Suprapubic skin (tissue), 4 donors: ENCODE data around the gene MRPL1. TPM values are rescaled to one million over a fixed set of nuclear protein-coding genes. Genes with fewer than 3 reads are reported as not detected.

Experiments
- DNase-seq, 2 donors: peaks; one replicate each; pipeline ENCODE4 v3.0.0-alpha.2; 2019; ENCODE audit warnings: low spot score in 2 of 2
- H3K27ac ChIP-seq: fragments of 200-600 bp; sonication (generic); one replicate; pipeline ENCODE4 v1.5.1; 2019
- H3K27me3 ChIP-seq: fragments of 200-600 bp; sonication (generic); one replicate; pipeline ENCODE4 v1.5.1; 2019
- H3K36me3 ChIP-seq: fragments of 200-600 bp; sonication (generic); one replicate; pipeline ENCODE4 v1.5.1; 2019
- H3K4me1 ChIP-seq: fragments of 200-600 bp; sonication (generic); one replicate; pipeline ENCODE4 v1.5.1; 2019
- H3K4me3 ChIP-seq: fragments of 200-600 bp; sonication (generic); one replicate; pipeline ENCODE4 v1.5.1; 2019; ENCODE audit warnings: mild to moderate bottlenecking
- H3K9me3 ChIP-seq: fragments of 200-600 bp; sonication (generic); one replicate; pipeline ENCODE4 v1.5.1; 2019
- EP300 ChIP-seq: sonication (generic); formaldehyde crosslinking; IDR thresholded peaks from one replicate; pipeline ENCODE4 v1.6.1; 2017; ENCODE audit warnings: antibody characterized with exemption
- POLR2A ChIP-seq, 2 donors: fragments of 450-650 bp; IDR thresholded peaks; one replicate each; pipeline ENCODE4 v1.6.1; 2017; ENCODE audit warnings: antibody characterized with exemption in 2 of 2, mild to moderate bottlenecking in 2 of 2, moderate library complexity in 2 of 2
- POLR2AphosphoS5 ChIP-seq, 3 donors: sonication (generic); formaldehyde crosslinking; IDR thresholded peaks; one replicate each; pipeline ENCODE4 v1.6.1; 2017; ENCODE audit warnings: antibody characterized with exemption in 3 of 3
- WGBS: methylation state at CpG from one replicate; pipeline ENCODE4 v1.1.5; 2018; 5-methylcytosine and 5-hydroxymethylcytosine counted together
- total RNA-seq, 4 donors: library from RNA; depleted of rRNA; stranded (reverse); fragments of >200 nt; gene quantifications; one replicate each; pipeline ENCODE4 v1.1.0, GENCODE V29; 2016
- TF ChIP-seq, protein P1 (sequence below), 2 donors: fragments of 200-600 bp in 1 of 2; fragments of 450-650 bp in 1 of 2; sonication (generic) in 1 of 2; IDR thresholded peaks; one replicate each; pipeline ENCODE4 v1.5.1; 2016 to 2019; ENCODE audit warnings: antibody characterized with exemption in 2 of 2, mild to moderate bottlenecking in 1 of 2, moderate library complexity in 1 of 2

MRPL1 gene
- total RNA-seq, 4 donors from 2014 or later = 13.2 to 28.2 (median 15.6) TPM

DNA sequence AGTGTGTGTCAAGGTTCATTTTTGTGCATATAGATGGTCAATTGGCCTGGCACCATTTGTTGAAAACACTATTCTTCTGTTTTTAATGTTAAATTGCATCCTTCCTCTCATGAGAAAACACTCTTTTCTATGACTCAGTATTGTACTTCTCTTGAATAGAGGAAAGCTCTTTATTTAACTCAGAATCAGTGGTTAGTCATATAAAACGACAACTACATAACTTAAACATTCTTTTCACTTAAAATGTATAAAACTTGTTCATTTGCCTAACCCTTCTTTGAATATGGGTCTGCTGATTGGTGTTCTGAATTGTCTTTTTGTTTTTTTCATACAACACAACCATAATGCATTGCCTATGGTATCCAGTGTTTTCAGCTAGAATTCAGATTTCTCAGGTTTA is 17.2 kb upstream of the MRPL1 start:
- DNase-seq = no peak
- no peaks in the 10 kb centered on the region for H3K36me3 ChIP-seq
- H3K9me3 ChIP-seq = no peaks in the 10 kb centered on the region
- no peaks in the 10 kb centered on the region for H3K4me1 ChIP-seq
- no peak overlapping the region for H3K4me3 ChIP-seq
- H3K27ac ChIP-seq = no peak overlapping the region
- H3K27me3 ChIP-seq = no peaks in the 10 kb centered on the region
- 68% methylated on average over 1 of the region's 1 CpG for WGBS
- TF ChIP-seq, protein P1, sequence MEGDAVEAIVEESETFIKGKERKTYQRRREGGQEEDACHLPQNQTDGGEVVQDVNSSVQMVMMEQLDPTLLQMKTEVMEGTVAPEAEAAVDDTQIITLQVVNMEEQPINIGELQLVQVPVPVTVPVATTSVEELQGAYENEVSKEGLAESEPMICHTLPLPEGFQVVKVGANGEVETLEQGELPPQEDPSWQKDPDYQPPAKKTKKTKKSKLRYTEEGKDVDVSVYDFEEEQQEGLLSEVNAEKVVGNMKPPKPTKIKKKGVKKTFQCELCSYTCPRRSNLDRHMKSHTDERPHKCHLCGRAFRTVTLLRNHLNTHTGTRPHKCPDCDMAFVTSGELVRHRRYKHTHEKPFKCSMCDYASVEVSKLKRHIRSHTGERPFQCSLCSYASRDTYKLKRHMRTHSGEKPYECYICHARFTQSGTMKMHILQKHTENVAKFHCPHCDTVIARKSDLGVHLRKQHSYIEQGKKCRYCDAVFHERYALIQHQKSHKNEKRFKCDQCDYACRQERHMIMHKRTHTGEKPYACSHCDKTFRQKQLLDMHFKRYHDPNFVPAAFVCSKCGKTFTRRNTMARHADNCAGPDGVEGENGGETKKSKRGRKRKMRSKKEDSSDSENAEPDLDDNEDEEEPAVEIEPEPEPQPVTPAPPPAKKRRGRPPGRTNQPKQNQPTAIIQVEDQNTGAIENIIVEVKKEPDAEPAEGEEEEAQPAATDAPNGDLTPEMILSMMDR (IDR thresholded peaks at IDR 0.05) = no peak
- TF ChIP-seq POLR2AphosphoS5 (IDR thresholded peaks at IDR 0.05) (no peak), EP300 (no peak), POLR2A (IDR thresholded peaks at IDR 0.05) (no peak)

DNA sequence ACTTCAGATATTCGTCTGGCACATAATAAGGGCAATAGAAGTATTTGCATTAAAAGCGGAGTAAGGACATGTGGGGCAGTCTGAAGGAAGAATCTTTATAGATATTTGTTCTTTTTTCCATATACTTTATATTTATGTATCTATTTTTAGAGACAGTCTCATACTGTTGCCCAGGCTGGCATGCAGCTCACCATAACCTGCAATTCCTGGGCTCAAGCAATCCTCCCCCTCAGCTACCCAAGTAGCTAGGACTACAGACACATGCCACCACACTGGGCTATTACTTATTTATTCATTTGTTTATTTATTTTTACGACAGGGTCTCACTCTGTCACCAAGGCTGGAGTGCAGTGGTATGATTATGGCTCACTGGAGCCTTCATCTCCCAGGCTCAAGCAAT is 16.7 kb upstream of the MRPL1 start:
- Histone ChIP-seq H3K9me3 (no peaks in the 10 kb centered on the region), H3K4me3 (no peak overlapping the region), H3K36me3 (no peaks in the 10 kb centered on the region), H3K4me1 (no peaks in the 10 kb centered on the region), H3K27me3 (no peaks in the 10 kb centered on the region), H3K27ac (no peak overlapping the region)
- TF ChIP-seq, protein P1 (IDR thresholded peaks at IDR 0.05) = no peak
- TF ChIP-seq POLR2A (IDR thresholded peaks at IDR 0.05) (no peak), EP300 (no peak), POLR2AphosphoS5 (IDR thresholded peaks at IDR 0.05) (no peak)
- DNase-seq = no peak
- WGBS = 95% methylated on average over 3 of the region's 3 CpGs

DNA sequence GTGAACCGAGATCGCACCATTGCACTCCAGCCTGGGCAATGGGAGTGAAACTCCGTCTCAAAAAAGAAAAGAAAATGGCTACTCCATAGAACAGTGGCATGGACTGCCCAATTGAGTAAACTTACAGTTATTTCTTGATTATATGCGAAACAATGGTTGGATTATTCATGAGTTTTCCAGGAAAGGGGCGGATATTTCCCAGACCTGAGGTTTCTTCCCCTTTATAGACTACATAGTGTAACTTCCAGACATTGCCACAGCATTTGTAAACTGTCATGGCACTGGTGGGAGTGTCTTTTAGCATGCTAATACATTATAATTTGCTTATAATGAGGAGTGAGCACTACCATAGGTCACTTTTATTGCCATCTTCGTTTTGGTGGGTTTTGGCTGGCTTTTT is 14.1 kb upstream of the MRPL1 start:
- WGBS = 97% methylated on average over 6 of the region's 6 CpGs

DNA sequence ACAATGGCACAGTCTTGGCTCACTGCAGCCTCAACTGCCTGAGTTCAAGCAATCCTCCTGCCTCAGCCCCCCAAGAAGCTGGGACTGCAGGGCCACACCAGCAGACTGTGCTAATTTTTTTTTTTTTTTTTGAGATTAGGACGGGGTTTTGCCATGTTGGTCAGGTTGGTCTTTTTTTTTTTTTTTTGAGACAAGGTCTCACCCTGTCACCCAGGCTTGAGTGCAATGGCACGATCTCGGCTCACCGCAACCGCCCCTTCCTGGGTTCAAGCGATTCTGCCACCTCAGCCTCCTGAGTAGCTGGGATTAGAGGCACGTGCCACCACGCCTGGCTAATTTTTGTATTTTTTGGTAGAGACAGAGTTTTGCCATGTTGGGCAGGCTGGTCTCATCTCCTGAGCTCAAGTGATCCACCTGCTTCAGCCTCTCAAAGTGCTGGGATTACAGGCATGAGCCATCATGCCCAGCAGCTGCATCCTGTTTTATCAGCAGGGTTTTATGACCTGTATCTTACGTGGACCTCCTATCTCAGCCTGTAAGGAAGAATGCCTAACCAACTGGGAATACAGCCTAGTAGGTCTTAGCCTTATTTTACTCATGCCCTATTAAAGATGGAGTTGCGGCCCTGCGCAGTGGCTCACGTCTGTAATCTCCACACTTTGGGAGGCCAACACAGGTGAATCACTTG is 13.2 kb upstream of the MRPL1 start:
- TF ChIP-seq POLR2AphosphoS5 (IDR thresholded peaks at IDR 0.05) = no peak
- TF ChIP-seq POLR2A (IDR thresholded peaks at IDR 0.05) = no peak
- TF ChIP-seq, protein P1 (IDR thresholded peaks at IDR 0.05) = no peak
- TF ChIP-seq EP300 = no peak
- Histone ChIP-seq H3K9me3 (no peaks in the 10 kb centered on the region), H3K4me1 (no peaks in the 10 kb centered on the region), H3K4me3 (no peak overlapping the region), H3K27ac (no peak overlapping the region), H3K27me3 (no peaks in the 10 kb centered on the region), H3K36me3 (no peaks in the 10 kb centered on the region)
- no peak for DNase-seq
- WGBS = 88% methylated on average over 12 of the region's 12 CpGs

More for the DNA sequence above, 14.1 kb upstream of the MRPL1 start:
- Histone ChIP-seq H3K4me3 (no peak overlapping the region), H3K27me3 (no peaks in the 10 kb centered on the region), H3K9me3 (no peaks in the 10 kb centered on the region), H3K27ac (no peak overlapping the region), H3K4me1 (no peaks in the 10 kb centered on the region), H3K36me3 (no peaks in the 10 kb centered on the region)
- no peak for DNase-seq
- TF ChIP-seq POLR2A (IDR thresholded peaks at IDR 0.05) (no peak), EP300 (no peak), POLR2AphosphoS5 (IDR thresholded peaks at IDR 0.05) (no peak)
- TF ChIP-seq, protein P1 (IDR thresholded peaks at IDR 0.05) = no peak

DNA sequence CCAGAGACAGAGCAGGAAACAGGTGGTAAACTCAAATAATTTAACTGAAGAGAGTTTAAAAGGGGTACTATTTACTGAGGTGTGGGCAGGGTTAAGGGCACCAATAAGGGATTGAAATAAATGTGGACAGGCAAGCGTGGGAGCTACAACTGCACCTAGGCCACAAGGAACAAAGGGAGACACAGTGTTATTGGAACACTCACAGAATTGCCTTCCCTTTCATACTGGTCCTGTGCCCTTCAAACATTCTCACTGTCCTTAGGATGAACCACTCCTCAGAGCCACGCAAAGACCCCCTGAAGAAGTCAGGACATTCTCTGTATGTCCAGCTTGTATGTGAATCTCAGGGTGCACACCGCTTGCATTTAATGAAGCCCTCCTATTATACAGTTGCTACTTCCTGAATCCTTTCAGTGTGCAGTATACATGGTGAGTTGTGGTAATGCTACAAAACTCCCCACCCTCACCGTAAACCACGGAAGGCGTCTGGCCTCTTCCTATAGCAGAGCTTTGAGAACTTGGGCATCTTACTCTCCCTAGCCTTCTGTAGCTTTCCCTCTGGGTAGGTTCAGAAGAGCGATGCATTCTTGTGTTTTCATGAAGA is 9.6 kb upstream of the MRPL1 start:
- WGBS = 69% methylated on average over 7 of the region's 7 CpGs
- Histone ChIP-seq H3K4me3 (no peak overlapping the region), H3K9me3 (no peaks in the 10 kb centered on the region), H3K36me3 (no peaks in the 10 kb centered on the region), H3K27me3 (no peaks in the 10 kb centered on the region), H3K4me1 (peaks cover 6% of the 10 kb centered on the region), H3K27ac (no peak overlapping the region)
- no peak for DNase-seq
- TF ChIP-seq, protein P1 (IDR thresholded peaks at IDR 0.05) = no peak
- TF ChIP-seq POLR2AphosphoS5 (IDR thresholded peaks at IDR 0.05) (no peak), EP300 (no peak), POLR2A (IDR thresholded peaks at IDR 0.05) (no peak)
